Natural killer cell (primary cell): ENCODE results near the gene EDEM2. TPM values are rescaled to one million over a fixed set of nuclear protein-coding genes. Genes with fewer than 3 reads are reported as not detected.
"Not testable (repeated sequence)": the region's sequence is repeated elsewhere in the genome, so short reads cannot be mapped to it uniquely, and the experiment has no call there.

Experiments used
- ATAC-seq, 3 donors: fragments of 150-1000 bp in 2 of 3; fragments of 200-7000 bp in 1 of 3; cut with Tn5 transposase; 1 replicate in 1 of 3; 2 replicates in 2 of 3; pipeline ENCODE4 v1.10.0; 2021; ENCODE audit warnings: mild to moderate bottlenecking in 2 of 3, moderate library complexity in 2 of 3
- DNase-seq, 2 donors: peaks; one replicate each; pipeline versions ENCODE4 v3.0.0 to v3.0.0-alpha.2; 2013 to 2021; ENCODE audit warnings: mixed read lengths in 1 of 2
- H3K27ac ChIP-seq: one replicate; pipeline ENCODE4 v1.5.1; 2013; ENCODE audit warnings: mild to moderate bottlenecking, low read length
- H3K27me3 ChIP-seq: one replicate; pipeline ENCODE4 v1.6.1; 2013; ENCODE audit warnings: low read length; ENCODE audit not compliant: control insufficient read depth, insufficient read depth
- H3K36me3 ChIP-seq: one replicate; pipeline ENCODE4 v1.6.1; 2013; ENCODE audit warnings: low read length; ENCODE audit not compliant: control insufficient read depth, insufficient read depth
- H3K4me1 ChIP-seq: one replicate; pipeline ENCODE4 v1.6.1; 2013; ENCODE audit warnings: low read length; ENCODE audit not compliant: control insufficient read depth, insufficient read depth
- H3K4me3 ChIP-seq: one replicate; pipeline ENCODE4 v1.5.1; 2013; ENCODE audit warnings: low read length
- H3K9me3 ChIP-seq: one replicate; pipeline ENCODE4 v1.6.1; 2013; ENCODE audit warnings: low read length; ENCODE audit not compliant: control insufficient read depth, insufficient read depth
- H3K27ac Mint-ChIP-seq, 2 donors: one replicate each; pipeline ENCODE4 v1.8.0; 2022; ENCODE audit warnings: mild to moderate bottlenecking in 2 of 2, mixed read lengths in 2 of 2, moderate library complexity in 1 of 2
- H3K27me3 Mint-ChIP-seq, 2 donors: one replicate each; pipeline ENCODE4 v1.8.0; 2022; ENCODE audit warnings: low read depth in 2 of 2, mixed read lengths in 2 of 2
- H3K36me3 Mint-ChIP-seq: one replicate; pipeline ENCODE4 v1.8.0; 2022; ENCODE audit warnings: mixed read lengths
- H3K4me1 Mint-ChIP-seq, 2 donors: one replicate each; pipeline ENCODE4 v1.8.0; 2022; ENCODE audit warnings: mixed read lengths in 2 of 2
- H3K4me3 Mint-ChIP-seq: one replicate; pipeline ENCODE4 v1.8.0; 2022; ENCODE audit warnings: mild to moderate bottlenecking, moderate library complexity, mixed read lengths
- H3K9me3 Mint-ChIP-seq, 2 donors: one replicate each; pipeline ENCODE4 v1.8.0; 2022; ENCODE audit warnings: mixed read lengths in 2 of 2
- CTCF ChIP-seq: fragments of 200-600 bp; IDR thresholded peaks from one replicate; pipeline ENCODE4 v1.8.0; 2022; ENCODE audit warnings: antibody characterized with exemption
- WGBS: methylation state at CpG from one replicate; pipeline ENCODE4 v1.1.7; 2013; ENCODE audit warnings: missing lambda C conversion rate; ENCODE audit not compliant: insufficient coverage; 5-methylcytosine and 5-hydroxymethylcytosine counted together
- intact Hi-C: fragments of 100-400 bp; cut with micrococcal nuclease; formaldehyde crosslinking; loops from one replicate; pipeline ENCODE4 v1.14.2; 2022
- total RNA-seq, 4 donors: library from RNA; stranded (reverse); fragments of 120-200 nt in 1 of 4; gene quantifications; one replicate each; pipeline versions ENCODE4 v1.2.3 to v1.2.4, GENCODE V29; 2013 to 2022

The EDEM2 gene
- total RNA-seq, result 10 to 100 TPM; 20.0 to 27.4 (median 25.3) TPM
- 35.2 TPM for total RNA-seq (2013)

GRCh38 chr20:35146920-35147574 is at the start of gene EDEM2:
Gene EDEM2 (minus strand): TSS chr20:35147336. CDS start chr20:35147258, 78 bp downstream.
- H3K27me3 ChIP-seq, result no peaks in the 10 kb centered on the region
- peak within 1 kb of the TSS; percentile 93 to 94 for H3K27ac Mint-ChIP-seq
- intact Hi-C loops, result loop anchor here (10.0 kb wide), 1 partner anchor 298 kb away; no protein-coding TSS in a partner anchor
- WGBS, result 0% methylated on average over 42 of the region's 42 CpGs
- peaks cover 11% of the 10 kb centered on the region for H3K36me3 ChIP-seq
- H3K4me1 ChIP-seq, result peaks cover 21% of the 10 kb centered on the region
- peak; percentile 88 to 94 (median 91) for ATAC-seq
- H3K4me1 Mint-ChIP-seq, result peaks cover 22 to 36% of the 10 kb centered on the region in 2 donors
- H3K36me3 Mint-ChIP-seq, result no peaks in the 10 kb centered on the region
- H3K27ac ChIP-seq, result peak within 1 kb of the TSS; percentile 46
- H3K27me3 Mint-ChIP-seq, result no peaks in the 10 kb centered on the region
- peak within 1 kb of the TSS; percentile 68 for H3K4me3 ChIP-seq
- no peaks in the 10 kb centered on the region for H3K9me3 ChIP-seq
- no peak for TF ChIP-seq CTCF
- peak within 1 kb of the TSS; percentile 93 for H3K4me3 Mint-ChIP-seq
- DNase-seq, result peak; percentile 89 to 98
- no peaks in the 10 kb centered on the region for H3K9me3 Mint-ChIP-seq

- no peaks in the 10 kb centered on the region for H3K27me3 ChIP-seq
- Mint-ChIP-seq H3K27ac (no peak overlapping the region), H3K4me3 (no peak overlapping the region), H3K36me3 (peaks cover 30% of the 10 kb centered on the region), H3K4me1 (no peaks in the 10 kb centered on the region), H3K9me3 (peaks cover 0 to 2% of the 10 kb centered on the region in 2 donors), H3K27me3 (no peaks in the 10 kb centered on the region)
- H3K36me3 ChIP-seq, result no peaks in the 10 kb centered on the region
- H3K4me1 ChIP-seq, result no peaks in the 10 kb centered on the region
- TF ChIP-seq CTCF, result no peak
- DNase-seq, result no peak
- no peak for ATAC-seq
- intact Hi-C loops, result no loop called here
- H3K9me3 ChIP-seq, result no peaks in the 10 kb centered on the region
- H3K27ac ChIP-seq, result no peak overlapping the region
- no peak overlapping the region for H3K4me3 ChIP-seq
Observed at GRCh38 chr20:35196313-35196712, 49.2 kb upstream of the EDEM2 start.

GRCh38 chr20:35193031-35193791 is 46.1 kb upstream of the EDEM2 start:
- H3K9me3 Mint-ChIP-seq, H3K9me3 ChIP-seq, H3K27me3 Mint-ChIP-seq, H3K4me3 ChIP-seq, H3K4me1 Mint-ChIP-seq, H3K4me1 ChIP-seq, intact Hi-C loops, H3K27ac ChIP-seq, H3K4me3 Mint-ChIP-seq, H3K27me3 ChIP-seq, H3K27ac Mint-ChIP-seq, ATAC-seq, H3K36me3 ChIP-seq, DNase-seq: not testable (repeated sequence)
- H3K36me3 Mint-ChIP-seq, result peaks cover 40% of the 10 kb centered on the region
- 96% methylated on average over 9 of the region's 9 CpGs for WGBS

- H3K9me3 Mint-ChIP-seq, result peaks cover 0 to 2% of the 10 kb centered on the region in 2 donors
- H3K27me3 Mint-ChIP-seq, result no peaks in the 10 kb centered on the region
- WGBS, result 80% methylated on average over 7 of the region's 9 CpGs
- Histone ChIP-seq H3K4me3 (no peak overlapping the region), H3K36me3 (no peaks in the 10 kb centered on the region), H3K27me3 (no peaks in the 10 kb centered on the region), H3K27ac (no peak overlapping the region), H3K9me3 (no peaks in the 10 kb centered on the region), H3K4me1 (no peaks in the 10 kb centered on the region)
- peaks cover 40% of the 10 kb centered on the region for H3K36me3 Mint-ChIP-seq
- TF ChIP-seq CTCF, result no peak
- ATAC-seq, result no peak
- no peak for DNase-seq
- H3K27ac Mint-ChIP-seq, result no peak overlapping the region
- no peaks in the 10 kb centered on the region for H3K4me1 Mint-ChIP-seq
- no peak overlapping the region for H3K4me3 Mint-ChIP-seq
- intact Hi-C loops, result no loop called here
Observed at GRCh38 chr20:35192118-35192872, 45.2 kb upstream of the EDEM2 start.
